Skeletal muscle cell (primary cell): ENCODE results near the gene SPACA9.

Experiments
- DNase-seq: peaks from one replicate; pipeline ENCODE4 v3.0.0-alpha.2; 2010; ENCODE audit warnings: low read depth
- H3K4me3 ChIP-seq: 2 replicates; pipeline ENCODE4 v1.5.1; 2011; ENCODE audit warnings: low read depth, mild to moderate bottlenecking, control low read depth, low read length, moderate library complexity

SPACA9 gene

GRCh38 chr9:132861666-132862065 is 17.0 kb upstream of the SPACA9 start:
- no peak overlapping the region for H3K4me3 ChIP-seq
- no peak for DNase-seq

GRCh38 chr9:132862533-132862932 is 16.2 kb upstream of the SPACA9 start:
- no peak for DNase-seq

GRCh38 chr9:132863096-132863495 is 15.6 kb upstream of the SPACA9 start:
- H3K4me3 ChIP-seq: no peak overlapping the region
- no peak for DNase-seq

More at GRCh38 chr9:132862533-132862932, 16.2 kb upstream of the SPACA9 start:
- H3K4me3 ChIP-seq: no peak overlapping the region

- DNase-seq: no peak
- no peak overlapping the region for H3K4me3 ChIP-seq
Measured at GRCh38 chr9:132864277-132864676, 14.4 kb upstream of the SPACA9 start.

GRCh38 chr9:132864691-132865090 is 14.0 kb upstream of the SPACA9 start:
- H3K4me3 ChIP-seq: no peak overlapping the region
- DNase-seq: no peak

- no peak for DNase-seq
- no peak overlapping the region for H3K4me3 ChIP-seq
Measured at GRCh38 chr9:132866898-132867297, 11.8 kb upstream of the SPACA9 start.

- no peak for DNase-seq
- H3K4me3 ChIP-seq: no peak overlapping the region
Measured at GRCh38 chr9:132869266-132869665, 9.4 kb upstream of the SPACA9 start.

- DNase-seq: no peak
- no peak overlapping the region for H3K4me3 ChIP-seq
Measured at GRCh38 chr9:132873403-132873802, 5.3 kb upstream of the SPACA9 start.

- no peak overlapping the region for H3K4me3 ChIP-seq
- DNase-seq: no peak
Measured at GRCh38 chr9:132875159-132875558, 3.5 kb upstream of the SPACA9 start.

GRCh38 chr9:132876849-132877248 is 1.8 kb upstream of the SPACA9 start:
- DNase-seq: no peak
- no peak overlapping the region for H3K4me3 ChIP-seq

- peak overlapping the region; percentile 99 for H3K4me3 ChIP-seq
- DNase-seq: no peak
Measured at GRCh38 chr9:132877458-132877823, 1.3 kb upstream of the SPACA9 start.

GRCh38 chr9:132877824-132878694 is 639 bp upstream of the SPACA9 start, which contains the start of gene AK8:
Gene AK8 (minus strand): TSS chr9:132878284. CDS start chr9:132878255, 29 bp downstream.
- peak within 1 kb of the TSS; percentile 99 for H3K4me3 ChIP-seq
- peak; percentile 27 for DNase-seq

- peak overlapping the region; percentile 99 for H3K4me3 ChIP-seq
- DNase-seq: no peak
Measured at GRCh38 chr9:132879457-132880323, 992 bp downstream of the SPACA9 start.

- no peak for DNase-seq
- H3K4me3 ChIP-seq: no peak overlapping the region
Measured at GRCh38 chr9:132880324-132880661, 1.6 kb downstream of the SPACA9 start.

- no peak for DNase-seq
- H3K4me3 ChIP-seq: no peak overlapping the region
Measured at GRCh38 chr9:132881826-132882225, 3.1 kb downstream of the SPACA9 start.

- DNase-seq: no peak
- no peak overlapping the region for H3K4me3 ChIP-seq
Measured at GRCh38 chr9:132882616-132883015, 3.9 kb downstream of the SPACA9 start.

- no peak for DNase-seq
- H3K4me3 ChIP-seq: no peak overlapping the region
Measured at GRCh38 chr9:132883349-132884294, 4.9 kb downstream of the SPACA9 start.

GRCh38 chr9:132885720-132886333 is 7.1 kb downstream of the SPACA9 start:
- H3K4me3 ChIP-seq: no peak overlapping the region
- no peak for DNase-seq

GRCh38 chr9:132886334-132886725 is 7.6 kb downstream of the SPACA9 start:
- DNase-seq: no peak
- no peak overlapping the region for H3K4me3 ChIP-seq
